ENCODE results near the gene CYP27B1.
A peak's percentile ranks its signal among the peaks of the same experiment; 100 is the strongest.

The CYP27B1 gene

DNA sequence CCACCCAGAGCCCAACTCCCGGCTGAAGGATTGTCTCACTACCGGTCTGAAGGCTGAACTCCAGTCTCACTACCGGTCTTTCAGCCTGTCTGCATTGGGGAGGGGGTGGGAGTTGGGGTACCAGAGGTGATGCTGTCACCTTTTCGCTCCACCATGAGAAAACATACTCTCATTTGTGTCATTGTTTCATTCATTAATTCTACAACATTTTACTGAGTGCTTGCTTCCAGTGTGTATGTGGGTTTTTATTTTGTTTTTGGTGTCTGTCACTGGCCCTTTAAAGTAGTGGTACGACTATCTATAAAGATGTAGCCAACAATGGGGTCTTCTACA, 14.2 kb downstream of the CYP27B1 start:
- no peak for DNase-seq (ENCODE audit: low read depth in 2 of 2, low spot score in 1 of 2)

DNA sequence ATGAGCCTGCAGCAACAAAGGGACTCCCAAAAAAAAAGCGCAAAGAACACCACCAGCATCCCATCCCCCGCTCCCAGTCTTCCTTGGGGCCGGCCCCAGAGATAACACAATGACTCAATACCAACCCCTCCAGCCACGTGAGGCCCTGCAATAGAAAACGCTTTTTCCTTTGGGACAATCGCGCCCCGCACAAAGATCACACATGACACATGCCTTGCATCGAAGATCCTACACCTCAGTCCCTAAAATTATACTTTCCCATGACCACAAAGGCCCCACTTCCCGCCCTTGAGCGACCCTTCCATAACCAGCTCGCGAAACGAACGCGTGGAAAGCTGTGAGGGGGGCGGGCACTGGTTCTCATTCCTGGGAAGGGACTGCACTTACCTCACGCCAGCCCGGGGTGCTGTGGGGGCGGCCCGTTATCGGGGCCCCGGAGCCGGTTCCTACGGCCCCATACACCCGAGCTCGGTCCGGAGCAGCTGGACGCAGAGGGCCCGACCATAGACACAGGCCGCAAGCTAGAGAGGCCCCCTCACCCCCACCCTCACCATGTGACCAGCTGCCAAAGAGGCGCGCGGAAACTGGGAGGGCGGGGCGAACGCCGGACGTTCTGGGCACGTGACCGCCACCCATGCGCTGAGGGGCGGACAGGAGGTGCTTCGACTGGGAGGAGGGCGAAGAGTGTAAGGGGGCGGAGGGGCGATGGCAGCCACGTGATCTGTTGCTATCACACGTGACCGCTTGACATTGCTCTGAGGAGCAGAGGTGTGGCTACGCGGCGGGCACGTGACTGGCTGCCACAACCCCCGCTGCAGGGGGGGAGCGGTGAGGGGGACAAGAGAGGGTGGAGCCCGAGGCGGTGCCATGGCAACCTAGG, 14.8 kb downstream of the CYP27B1 start, which contains the start of gene CDK4:
Gene CDK4 (minus strand): TSS at position 523 of the 880 bp plus-strand sequence. CDS start 593 bp downstream, outside the sequence.
- peak; percentile 93 to 99 for DNase-seq (ENCODE audit: low read depth in 2 of 2, low spot score in 1 of 2)

DNA sequence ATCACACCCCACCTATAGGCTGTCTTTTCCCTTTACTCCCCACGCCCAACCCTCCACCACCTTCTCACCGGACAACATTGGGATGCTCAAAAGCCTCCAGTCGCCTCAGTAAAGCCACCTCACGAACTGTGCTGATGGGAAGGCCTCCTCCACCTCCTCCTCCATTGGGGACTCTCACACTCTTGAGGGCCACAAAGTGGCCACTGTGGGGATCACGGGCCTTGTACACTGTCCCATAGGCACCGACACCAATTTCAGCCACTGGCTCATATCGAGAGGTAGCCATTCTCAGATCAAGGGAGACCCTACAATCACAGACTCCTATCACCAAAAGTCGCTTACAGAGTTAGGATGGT, 15.5 kb downstream of the CYP27B1 start:
- no peak for DNase-seq (ENCODE audit: low read depth in 2 of 2, low spot score in 1 of 2)

DNA sequence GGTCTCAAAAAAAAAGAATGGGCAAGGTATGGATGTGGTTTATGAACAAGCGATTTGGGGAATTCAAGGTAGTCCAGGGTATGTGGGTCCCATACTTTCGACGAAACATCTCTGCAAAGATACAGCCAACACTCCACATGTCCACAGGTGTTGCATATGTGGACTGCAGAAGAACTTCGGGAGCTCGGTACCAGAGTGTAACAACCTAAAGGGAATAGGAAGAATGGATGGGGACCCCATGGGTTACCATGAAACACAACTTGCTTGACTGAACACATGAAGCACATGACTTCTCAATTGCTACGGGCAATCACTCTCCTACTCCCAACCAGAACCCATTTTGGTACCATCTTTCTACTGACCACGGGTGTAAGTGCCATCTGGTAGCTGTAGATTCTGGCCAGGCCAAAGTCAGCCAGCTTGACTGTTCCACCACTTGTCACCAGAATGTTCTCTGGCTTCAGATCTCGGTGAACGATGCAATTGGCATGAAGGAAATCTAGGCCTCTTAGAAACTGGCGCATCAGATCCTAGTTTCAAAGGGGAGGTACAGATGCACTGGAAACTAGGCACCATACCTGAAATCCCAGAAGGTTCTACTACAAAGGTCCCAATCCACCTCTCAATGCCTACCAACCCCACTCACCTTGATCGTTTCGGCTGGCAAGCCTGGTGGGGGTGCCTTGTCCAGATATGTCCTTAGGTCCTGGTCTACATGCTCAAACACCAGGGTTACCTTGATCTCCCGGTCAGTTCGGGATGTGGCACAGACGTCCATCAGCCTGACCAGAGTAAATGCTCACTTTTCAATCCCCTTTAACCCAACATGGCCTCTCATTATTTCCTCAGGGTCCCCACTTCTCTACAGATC, 16.1 kb downstream of the CYP27B1 start:
- no peak for DNase-seq (ENCODE audit: low read depth in 2 of 2, low spot score in 1 of 2)

DNA sequence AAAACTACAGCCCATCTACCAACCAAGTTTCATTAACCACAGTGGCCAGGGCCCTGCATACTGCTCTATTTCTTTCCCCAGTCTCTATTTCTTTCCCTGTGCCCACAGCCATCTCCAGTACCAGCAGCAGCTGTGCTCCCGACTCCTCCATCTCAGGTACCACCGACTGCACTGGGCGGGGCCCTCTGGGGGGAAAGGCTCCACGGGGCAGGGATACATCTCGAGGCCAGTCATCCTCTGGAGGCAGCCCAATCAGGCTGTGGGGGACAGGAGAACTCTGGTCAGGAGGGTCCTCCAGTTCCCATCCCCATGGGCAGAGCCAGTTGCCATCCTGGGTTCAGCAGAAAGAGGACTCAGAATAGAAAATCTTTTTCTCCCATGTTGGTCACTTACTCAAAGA, 17.8 kb downstream of the CYP27B1 start:
- DNase-seq (ENCODE audit: low read depth in 2 of 2, low spot score in 1 of 2), result no peak

DNA sequence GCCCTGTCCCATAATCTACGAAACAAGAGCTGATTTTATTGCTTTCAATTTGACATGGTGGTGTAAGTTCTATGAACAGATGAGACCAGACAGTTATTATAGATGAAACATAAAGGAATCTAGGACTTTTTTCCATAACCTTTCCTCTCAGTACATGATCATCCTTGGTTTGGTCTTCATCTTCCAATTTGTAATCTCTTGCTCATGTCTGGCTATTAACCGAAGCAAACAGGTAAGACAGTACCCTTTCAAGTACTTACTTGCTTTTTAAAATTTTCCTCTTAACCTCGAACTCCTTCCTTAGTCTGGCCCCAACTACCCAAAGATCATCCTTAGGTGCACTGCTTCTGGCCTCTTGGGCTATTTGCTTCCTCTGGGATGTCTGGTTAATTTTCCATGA, 20.9 kb downstream of the CYP27B1 start:
- no peak for DNase-seq (ENCODE audit: low read depth in 2 of 2, low spot score in 1 of 2)

DNA sequence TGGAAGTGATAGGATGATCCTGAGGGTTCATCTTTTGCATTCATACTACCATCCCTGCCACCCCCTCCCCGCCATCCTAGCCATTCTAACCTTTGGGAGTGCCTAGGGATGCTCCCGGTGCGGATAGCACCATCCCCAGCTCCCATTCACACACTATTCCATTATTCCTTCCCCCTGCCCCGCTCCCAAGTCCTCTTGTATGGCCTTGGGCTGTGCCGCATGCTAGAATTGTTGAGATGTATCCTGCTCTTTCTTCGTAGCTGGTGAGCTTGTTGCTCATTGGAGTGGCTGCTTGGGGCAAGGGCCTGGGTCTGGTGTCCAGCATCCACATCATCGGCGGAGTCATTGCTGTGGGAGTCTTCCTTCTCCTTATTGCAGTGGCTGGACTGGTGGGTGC, 21.4 kb downstream of the CYP27B1 start:
- DNase-seq (ENCODE audit: low read depth in 2 of 2, low spot score in 1 of 2), result no peak

DNA sequence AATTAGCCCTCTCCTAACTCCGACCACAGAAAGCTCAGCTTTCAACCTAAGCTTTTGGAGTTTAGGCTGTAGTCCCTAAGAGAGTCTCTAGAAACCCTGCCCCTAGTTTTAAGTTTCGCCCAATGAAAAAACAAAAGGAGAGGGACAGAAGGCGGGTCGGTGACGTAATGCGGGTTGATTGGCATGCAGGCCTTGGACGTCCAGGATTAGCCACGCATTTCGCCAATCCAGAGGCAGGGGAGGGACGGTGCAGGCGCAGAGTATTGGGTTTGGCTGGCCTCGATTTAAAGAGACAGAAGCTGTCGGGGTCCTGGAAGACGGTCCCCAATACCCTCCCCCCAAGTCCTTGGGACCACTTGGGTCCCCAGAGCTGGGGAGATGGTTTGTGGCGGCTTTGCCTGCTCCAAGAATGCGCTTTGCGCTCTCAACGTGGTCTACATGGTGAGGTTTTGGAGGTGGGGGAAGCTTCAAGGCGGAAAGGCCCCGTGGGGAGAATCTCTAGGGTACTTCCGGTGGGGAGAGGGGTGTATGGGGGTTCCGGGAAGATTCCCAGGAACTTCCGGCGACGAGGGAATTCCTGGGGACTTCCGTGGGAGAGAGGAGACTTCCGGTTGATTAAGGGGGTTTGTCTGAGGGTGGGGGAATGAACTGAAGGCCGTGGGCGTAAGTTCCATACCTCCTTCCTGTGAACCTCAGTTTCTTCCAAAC, 21.9 kb downstream of the CYP27B1 start, which contains the start of gene TSPAN31:
Gene TSPAN31 (plus strand): TSS at position 263 of the 708 bp plus-strand sequence. CDS start 116 bp downstream, at position 379.
- DNase-seq (ENCODE audit: low read depth in 2 of 2, low spot score in 1 of 2), result peak; percentile 91

DNA sequence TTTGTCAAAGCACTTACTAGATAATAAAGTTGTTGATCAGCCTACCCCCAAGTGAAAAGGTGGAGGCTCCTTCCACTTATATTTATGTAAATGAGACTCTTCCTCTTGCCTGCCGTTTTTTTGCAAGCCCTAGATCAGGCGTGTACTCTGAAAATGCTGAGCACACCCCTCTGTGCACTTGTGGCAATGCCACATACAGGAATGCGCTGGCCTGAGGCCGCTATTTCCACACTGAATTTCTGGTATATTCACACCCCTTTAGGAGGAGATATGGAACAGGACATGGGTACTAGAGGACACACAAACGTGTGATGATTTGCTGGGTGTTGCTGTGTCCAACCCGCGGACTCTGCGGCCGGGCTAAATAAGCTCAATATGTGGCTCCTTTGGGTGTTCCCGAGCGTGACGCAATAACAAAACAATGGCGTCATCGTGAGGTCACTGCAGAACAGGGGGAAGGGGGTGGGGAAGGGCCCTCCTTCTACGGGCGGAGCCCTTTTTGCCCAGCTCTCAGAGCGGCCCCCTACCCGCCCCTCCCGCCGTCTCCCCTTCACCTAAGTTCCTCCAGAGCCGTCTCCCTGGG, 22.6 kb downstream of the CYP27B1 start:
- DNase-seq (ENCODE audit: low read depth in 2 of 2, low spot score in 1 of 2), result peak in 1 of 2 donors; percentile 56

DNA sequence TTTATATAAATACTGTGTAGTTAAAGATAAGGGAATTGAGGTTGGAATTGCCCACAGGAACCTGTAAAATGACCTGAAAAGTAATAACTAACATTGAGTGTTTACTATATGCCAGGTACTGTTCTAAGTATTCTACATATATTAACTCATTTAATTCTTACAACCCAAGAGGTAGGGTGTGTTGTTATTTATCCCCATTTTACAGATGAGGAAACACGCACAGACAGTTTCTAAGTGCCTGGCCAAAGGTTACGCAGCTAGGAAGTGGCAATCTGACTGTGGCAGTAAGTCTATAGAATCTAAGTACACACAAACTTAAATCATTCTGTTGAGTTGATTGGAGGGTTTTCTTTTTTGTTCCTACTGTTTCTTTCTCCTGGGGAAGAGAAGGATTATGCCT, 23.1 kb downstream of the CYP27B1 start:
- no peak for DNase-seq (ENCODE audit: low read depth in 2 of 2, low spot score in 1 of 2)

DNA sequence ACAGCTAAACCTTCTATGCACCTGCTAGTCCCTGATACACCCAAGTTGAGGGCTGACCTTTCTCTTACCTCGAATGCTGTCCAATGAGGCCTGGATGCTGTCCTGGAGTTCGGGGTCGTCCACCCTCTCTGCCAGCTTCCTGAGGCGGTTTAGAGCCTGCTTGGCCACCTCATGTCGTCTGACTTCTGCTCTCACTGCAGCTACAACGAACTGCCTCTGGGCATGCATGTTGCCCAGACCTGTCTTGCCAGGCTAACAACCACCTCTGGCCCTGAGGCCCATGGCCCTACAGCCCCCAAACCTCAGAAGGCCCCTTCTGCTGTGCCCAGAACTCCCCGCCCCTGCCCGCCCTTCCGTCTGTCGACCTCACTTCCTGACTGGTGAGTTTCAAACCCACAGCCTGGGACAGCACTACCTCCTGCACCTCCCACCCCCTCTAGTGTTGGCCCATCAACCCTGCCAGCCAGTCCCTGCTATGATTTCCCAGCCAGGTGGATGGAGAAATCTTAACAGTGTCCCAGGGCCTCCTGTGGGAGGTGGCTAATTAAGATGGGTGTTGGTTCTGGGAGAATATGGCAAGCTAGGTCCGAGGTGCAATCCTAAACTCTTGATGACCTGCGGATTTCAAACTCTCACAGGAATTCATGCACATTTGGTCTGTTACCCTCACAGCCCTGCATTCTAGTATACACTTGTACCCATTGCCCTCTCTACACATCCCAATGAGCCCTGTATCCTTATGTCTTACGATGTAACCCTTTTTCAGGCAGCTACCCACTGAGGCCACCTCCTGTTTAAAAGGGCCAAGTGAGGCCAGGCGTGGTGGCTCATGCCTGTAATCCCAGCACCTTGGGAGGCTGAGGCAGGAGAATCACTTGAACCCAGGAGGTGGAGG, 24.8 kb downstream of the CYP27B1 start:
- peak; percentile 58 to 68 for DNase-seq (ENCODE audit: low read depth in 2 of 2, low spot score in 1 of 2)

DNA sequence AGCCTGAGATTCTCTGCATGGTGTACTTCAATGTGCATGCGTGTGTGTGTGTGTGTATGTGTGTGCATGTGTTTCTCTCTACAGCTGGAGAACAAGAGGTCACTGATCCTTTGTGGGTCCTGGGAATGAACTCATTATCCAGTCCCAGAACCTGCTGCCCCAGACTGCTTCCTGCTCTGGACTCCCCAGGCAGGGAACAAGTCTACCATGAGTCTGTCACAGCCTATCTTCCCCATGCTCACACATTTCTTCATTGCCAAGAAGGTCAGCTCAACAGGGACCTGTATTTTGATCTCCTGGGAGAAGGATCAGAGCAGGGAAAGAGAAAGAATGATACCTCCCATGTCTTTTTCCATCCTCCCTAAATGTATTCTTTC, 25.5 kb downstream of the CYP27B1 start:
- no peak for DNase-seq (ENCODE audit: low read depth in 2 of 2, low spot score in 1 of 2)

DNA sequence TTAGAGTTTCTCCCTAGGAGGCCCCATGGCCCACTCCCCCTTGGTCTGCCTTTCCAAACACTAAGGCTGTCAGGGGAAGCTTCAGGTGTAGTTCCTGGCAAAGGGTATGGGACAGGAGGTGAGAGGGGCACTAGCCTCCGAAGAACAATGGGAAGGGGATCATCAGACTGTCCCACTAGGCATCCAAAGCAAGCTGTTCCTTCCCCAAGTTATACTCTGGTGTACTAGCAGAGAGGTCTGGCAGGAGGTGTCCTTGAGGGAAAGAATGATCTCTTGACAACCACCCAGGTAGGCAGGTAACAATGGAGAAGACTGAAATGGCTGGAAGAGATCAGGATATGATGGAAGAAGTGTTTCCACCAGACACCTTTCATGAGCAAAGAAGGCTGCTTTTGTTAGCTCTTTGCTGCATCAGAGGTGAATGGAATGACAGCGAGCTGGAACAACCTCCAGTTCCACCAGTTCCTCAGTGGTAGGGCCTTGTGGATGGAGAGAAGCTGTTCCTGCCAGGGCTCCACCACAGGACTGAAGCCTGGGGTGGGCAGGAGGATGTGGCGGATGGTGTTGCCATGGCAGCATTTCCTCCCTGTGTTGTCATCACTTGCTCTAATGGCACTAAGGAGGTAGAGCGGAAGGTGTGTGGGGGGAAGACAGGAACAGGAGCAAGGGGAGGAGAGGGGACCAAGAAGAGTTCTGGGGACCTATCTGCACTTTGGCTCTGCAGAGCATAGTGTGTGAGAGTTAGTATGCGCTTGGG, 26.0 kb downstream of the CYP27B1 start:
- DNase-seq (ENCODE audit: low read depth in 2 of 2, low spot score in 1 of 2), result peak; percentile 42 to 63

DNA sequence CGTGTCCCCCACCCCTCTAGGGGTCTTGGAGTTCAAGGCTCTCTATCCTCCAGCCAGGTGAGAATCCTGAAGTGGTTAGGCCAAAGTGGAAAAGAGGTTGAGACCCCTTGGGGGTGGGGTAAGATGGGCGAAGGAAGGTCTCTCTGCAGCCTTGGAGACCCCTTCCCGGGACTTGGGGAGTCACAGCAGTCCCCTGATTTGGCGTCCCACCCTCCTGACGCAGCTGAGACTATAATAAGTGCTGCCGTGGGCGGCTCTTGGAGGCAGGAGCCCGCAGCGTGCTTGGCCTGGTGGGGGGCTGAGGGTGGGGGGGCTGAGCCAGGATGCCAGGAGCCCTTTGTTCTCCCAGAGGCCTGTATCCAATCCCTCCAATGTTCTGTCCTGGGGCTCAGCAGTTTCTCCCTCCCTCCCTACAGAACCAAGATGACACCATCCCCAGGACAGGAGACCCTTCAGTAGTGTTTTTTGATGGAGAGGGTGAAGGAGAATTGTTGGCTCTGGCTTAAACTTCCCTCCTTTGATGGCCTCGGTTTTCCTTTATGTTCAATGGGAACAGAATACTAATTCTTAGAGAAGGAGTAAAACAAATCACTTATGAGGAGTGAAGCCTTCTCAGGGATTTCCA, 26.9 kb downstream of the CYP27B1 start:
- no peak for DNase-seq (ENCODE audit: low read depth in 2 of 2, low spot score in 1 of 2)

DNA sequence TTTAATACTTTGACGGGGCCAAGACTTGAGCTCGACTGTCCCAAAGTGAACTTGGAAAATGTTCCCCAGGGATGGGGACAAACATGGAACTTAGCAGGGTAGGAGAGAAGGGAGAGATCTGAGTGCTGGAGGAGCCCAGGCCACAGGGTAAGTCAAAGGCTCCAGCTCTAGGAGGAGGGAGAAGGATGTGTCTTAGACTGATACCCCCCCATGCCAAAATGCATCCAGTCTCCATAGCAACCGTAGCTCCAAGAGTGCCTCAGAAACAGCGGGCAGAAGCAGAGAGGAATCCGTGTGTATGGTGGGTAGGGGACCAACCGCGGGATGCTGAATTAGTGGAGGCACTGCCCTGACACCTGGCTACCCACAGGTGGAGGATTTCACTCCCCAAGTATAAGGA, 27.5 kb downstream of the CYP27B1 start:
- DNase-seq (ENCODE audit: low read depth in 2 of 2, low spot score in 1 of 2), result no peak

DNA sequence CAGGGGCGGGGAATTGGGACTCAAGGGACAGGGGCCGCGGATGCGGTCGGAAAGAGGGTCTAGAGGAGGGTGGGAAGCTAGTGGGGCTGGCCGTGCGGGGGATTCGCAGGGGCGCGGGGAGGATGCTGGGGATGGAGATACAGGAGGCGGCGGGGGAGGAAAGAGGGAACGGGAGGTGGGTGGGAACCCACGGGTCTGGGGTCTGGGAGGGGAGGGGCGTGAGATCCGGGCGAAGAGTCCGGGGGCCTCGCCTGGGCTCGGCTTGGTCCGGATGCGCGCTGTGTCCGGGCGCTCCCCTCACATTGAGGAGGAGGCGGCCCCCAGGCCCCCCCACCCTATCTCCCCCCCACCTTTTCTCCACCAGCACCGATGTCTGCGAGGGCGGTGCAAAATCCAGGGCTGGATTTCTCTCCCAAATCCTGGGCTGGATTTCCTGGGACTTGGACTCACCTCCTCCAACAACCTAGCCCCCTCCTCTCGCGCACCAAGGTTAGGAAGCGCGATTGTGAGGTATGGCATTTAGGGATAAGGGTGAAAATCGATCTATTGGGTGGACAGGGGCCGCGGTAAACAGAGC, 28.1 kb downstream of the CYP27B1 start, which contains the start of gene AGAP2:
Gene AGAP2 (minus strand): TSS at position 82 of the 577 bp plus-strand sequence. CDS start 496 bp downstream, outside the sequence.
- DNase-seq (ENCODE audit: low read depth in 2 of 2, low spot score in 1 of 2), result no peak

DNA sequence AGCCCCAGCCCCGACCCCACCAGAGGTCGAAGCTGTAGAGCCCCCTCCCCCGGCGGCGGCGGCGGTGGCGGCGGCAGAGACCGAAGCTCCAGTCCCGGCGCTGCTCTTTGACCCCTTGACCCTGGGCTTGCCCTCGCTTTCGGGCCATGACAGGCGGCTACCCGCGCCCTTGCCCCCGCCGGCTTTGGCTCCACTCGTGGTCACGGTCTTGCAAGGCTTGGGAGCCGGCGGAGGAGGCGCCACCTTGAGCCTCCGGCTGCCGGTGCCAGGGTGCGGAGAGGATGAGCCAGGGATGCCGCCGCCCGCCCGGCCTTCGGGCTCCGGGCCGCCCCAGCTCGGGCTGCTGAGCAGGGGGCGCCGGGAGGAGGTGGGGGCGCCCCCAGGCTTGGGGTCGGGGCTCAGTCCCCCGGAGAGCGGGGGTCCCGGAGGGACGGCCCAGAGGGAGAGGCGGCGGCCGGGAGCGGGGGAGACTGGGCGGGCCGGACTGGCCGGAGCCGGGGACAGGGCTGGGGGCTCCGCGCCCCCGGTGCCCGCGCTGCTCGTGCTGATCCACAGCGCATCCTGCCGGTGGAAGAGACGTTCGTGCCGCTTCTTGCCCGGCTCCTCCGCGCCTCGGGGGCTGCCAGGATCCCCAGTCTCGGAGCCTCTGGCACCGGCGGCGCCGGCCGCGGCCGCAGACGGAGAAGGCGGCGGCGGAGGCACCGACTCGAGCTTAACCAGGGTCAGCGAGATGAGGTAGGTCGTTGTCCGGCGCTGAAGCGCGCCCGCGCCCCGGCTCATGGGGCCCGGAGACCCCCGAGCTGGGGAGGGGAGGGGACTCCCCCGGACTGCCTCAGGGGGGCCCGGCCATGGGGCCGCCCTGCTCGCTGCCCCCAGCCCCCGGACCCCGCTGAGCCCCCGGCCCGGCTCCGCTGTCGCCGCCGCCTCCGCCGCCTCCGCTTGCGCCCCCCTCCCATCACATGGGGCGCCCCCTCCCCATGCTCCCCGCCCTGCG, 29.1 kb downstream of the CYP27B1 start:
- no peak for DNase-seq (ENCODE audit: low read depth in 2 of 2, low spot score in 1 of 2)
